HL-60/S4 treated with phorbol 12-myristate 13-acetate at 8.2 ng/mL for 4 days and 3 days (cell line): ENCODE measurements around the gene TXNRD1.

Experiments used
- in situ Hi-C: fragments of 300-500 bp; cut with MboI; formaldehyde crosslinking; loops from 2 replicates; pipeline ENCODE4 v1.15.0; 2022; ENCODE audit warnings: low sequenced_read_pairs

TXNRD1 gene

DNA sequence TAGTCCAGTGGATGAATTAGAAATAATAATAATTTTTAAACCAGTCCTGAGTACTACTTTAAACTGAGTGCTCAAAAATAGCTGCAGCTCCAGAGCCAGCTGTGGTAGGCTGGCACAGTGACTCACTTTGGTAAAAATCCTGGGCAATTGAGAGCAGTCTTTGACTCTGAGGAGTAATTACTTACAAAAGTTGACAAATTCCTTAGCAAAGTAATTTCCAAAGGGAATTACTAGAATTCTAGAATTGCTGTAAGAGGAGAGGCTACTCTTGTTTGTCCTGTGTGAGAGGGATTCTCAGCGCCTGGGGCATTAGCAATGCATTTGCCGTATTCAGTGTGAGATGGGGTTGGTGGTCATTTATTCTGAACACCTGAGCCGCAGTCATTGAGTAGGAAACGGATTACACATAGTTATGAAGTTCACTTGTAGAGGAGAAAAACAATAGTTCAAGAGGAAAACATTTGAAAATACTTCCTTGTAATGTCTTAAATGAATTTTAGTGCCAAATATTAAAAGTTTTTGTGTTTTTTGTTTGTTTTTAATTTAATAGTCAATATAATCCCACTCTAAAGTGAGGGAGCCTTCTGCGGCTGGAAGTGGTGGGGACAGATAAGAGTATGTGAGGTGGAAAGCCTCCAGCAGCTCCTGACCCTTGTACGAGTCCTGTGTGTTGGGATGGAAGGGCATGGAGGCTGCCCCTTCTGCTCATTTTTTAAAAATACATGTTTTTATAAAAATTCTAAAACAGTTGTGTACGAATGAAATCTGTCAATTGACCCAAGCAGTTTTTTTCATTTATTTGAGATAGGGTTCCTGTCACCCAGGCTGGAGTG lies 129.9 kb downstream of the TXNRD1 start:
- in situ Hi-C loops, result no loop called here

DNA sequence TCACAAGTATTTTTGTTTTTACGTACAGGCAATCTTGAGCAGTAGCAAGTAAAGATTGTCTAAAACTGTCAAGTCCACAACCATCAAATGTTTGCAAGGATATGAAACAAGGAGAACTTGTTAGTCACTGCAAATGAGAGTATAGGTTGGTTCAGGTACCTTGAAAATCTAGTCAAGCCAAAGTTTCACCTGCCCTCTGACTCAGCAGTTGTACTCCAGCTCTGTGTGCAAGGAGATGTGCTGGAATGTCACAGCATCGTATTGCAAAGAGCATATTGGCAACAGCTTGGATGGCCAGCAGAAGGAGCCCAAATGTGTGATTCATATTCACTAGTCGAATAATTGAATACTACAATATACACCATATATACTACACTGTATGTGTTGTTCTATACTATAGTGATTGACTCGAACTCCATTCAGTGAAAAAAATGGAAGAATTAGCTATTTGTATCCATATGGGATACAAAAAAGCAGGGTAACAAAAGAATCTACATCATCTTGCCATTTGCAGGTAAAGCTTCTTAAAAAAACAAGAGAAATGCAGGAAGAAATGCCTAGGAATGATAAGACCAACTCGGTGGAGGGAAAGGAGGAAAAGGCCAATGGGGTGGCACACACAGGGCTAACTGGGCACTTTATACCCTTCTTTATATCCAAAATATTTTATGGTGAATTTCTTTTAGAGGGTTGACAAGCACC lies 131.9 kb downstream of the TXNRD1 start:
- in situ Hi-C loops, result no loop called here

DNA sequence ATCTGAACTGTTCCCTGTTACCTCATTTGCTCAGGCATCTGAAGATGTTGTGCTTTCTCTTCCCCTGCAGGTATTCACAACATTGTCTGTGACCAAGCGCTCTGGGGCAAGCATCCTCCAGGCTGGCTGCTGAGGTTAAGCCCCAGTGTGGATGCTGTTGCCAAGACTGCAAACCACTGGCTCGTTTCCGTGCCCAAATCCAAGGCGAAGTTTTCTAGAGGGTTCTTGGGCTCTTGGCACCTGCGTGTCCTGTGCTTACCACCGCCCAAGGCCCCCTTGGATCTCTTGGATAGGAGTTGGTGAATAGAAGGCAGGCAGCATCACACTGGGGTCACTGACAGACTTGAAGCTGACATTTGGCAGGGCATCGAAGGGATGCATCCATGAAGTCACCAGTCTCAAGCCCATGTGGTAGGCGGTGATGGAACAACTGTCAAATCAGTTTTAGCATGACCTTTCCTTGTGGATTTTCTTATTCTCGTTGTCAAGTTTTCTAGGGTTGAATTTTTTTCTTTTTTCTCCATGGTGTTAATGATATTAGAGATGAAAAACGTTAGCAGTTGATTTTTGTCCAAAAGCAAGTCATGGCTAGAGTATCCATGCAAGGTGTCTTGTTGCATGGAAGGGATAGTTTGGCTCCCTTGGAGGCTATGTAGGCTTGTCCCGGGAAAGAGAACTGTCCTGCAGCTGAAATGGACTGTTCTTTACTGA lies 132.9 kb downstream of the TXNRD1 start:
- in situ Hi-C loops, result no loop called here

DNA sequence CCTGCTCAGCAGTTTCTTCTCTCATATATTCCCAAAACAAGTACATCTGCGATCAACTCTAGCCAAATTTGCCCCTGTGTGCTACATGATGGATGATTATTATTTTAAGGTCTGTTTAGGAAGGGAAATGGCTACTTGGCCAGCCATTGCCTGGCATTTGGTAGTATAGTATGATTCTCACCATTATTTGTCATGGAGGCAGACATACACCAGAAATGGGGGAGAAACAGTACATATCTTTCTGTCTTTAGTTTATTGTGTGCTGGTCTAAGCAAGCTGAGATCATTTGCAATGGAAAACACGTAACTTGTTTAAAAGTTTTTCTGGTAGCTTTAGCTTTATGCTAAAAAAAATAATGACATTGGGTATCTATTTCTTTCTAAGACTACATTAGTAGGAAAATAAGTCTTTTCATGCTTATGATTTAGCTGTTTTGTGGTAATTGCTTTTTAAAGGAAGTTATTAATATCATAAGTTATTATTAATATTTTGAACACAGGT lies 133.5 kb downstream of the TXNRD1 start:
- in situ Hi-C loops, result no loop called here

DNA sequence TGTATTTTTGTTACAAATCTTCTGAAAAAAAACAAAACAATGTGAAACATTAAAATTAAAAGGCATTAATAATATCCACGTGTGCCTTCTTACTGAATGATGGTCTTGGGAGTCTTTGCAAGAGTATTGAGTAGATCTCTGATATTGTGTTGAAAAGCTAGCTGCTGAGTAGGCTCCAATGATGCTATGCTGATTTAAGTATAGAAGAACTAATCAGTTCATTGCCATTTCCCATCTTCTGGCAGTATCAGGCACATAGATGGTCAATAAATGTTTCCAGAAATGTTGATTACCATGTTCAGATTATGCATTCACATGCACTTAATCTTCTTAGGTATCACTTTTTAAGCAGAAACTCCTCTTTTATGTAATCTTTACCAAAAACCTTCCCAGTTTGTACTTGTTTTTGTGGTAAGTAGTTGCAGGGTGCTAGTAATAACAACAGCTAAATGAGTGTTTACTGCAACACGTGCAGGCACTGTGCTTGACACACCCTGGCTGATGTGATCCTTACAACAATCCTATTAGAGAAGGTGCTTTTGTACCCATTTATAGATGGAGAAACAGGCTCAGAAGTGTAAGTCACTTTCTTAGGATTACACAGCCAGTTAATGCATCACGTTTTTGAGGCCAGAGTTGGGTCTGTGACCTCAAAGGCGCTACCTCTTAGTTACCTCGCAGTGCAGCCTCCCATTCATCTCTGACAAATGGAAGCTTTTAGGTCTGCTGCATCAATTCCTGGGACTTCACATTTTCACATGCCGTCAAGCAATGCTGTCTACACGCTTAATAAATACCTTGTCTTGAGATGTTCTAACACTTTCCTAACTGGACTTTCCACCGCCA lies 134.9 kb downstream of the TXNRD1 start:
- in situ Hi-C loops, result loop anchor here (25.0 kb wide), 1 partner anchor 138 kb away; the partner anchor contains the start of gene TXNRD1

DNA sequence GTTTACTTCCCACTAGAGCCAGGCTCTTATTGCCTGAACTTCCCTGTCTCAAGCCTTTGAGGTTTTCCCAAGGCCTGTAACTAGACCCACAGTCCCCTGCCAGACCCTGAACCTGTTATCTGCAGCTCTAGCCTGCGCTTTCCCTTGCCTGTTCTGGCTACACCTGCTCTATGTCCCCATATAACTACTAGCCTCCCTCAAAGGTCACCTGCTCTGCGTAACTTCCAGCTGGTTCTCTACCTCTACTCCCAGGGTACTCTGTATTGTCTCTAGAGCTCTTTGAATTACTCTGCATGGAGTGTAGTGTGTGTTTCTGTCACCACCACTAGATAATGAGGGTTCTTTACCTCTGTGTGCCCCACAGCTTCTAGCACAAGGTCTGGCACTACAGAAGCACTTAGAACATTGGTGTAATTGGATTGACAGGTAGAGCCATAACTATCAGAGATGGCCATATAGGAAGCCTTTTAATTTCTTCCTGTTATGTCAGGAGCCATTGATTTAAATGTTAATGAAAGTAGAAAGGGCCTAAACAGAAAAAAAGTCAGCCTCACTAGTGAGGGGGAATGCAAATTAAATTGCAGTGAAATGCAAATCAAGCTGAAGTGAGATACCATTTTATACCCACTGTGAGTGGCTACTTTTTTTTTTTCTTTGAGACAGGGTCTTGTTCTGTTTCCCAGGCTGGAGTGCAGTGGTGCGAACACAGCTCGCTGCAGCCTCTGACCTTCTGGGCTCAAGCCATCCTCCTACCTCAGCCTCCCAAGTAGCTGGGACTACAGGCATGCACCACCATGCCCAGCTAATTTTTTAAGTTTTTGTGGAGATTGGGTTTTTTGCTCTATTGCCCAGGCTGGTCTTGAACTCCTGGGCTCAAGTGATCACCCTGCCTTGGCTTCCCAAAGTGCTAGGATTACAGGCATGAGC lies 135.7 kb downstream of the TXNRD1 start:
- in situ Hi-C loops, result loop anchor here (25.0 kb wide), 1 partner anchor 139 kb away; the partner anchor contains the start of gene TXNRD1

DNA sequence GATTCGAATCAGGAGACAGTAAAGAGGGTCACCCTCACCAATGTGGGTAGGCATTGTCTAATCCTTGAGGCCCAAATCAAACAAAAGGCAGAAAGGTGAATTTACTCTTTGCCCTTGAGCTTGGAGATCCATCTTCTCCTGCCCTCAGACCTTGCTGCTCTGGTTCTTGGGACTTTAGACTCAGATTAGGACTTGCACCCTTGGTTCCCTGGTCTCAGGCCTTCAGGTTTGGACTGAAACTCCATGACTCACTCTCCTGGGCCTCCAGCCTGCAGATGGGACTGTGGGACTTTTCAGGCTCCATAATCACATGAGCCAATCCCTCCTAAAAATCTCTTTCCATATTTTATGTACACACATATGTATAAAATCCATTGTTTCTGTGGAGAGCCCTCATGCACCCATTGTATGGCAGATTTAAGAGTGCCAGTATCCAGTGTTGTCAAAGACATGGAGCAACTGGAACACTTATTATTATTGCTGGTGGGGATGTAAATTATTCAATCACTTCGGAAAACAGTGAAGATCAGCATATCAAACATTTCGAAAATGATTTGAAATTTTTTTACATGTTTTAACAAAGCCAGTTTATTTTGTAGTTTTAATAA lies 136.6 kb downstream of the TXNRD1 start:
- in situ Hi-C loops, result loop anchor here (25.0 kb wide), 1 partner anchor 140 kb away; the partner anchor contains the start of gene TXNRD1

DNA sequence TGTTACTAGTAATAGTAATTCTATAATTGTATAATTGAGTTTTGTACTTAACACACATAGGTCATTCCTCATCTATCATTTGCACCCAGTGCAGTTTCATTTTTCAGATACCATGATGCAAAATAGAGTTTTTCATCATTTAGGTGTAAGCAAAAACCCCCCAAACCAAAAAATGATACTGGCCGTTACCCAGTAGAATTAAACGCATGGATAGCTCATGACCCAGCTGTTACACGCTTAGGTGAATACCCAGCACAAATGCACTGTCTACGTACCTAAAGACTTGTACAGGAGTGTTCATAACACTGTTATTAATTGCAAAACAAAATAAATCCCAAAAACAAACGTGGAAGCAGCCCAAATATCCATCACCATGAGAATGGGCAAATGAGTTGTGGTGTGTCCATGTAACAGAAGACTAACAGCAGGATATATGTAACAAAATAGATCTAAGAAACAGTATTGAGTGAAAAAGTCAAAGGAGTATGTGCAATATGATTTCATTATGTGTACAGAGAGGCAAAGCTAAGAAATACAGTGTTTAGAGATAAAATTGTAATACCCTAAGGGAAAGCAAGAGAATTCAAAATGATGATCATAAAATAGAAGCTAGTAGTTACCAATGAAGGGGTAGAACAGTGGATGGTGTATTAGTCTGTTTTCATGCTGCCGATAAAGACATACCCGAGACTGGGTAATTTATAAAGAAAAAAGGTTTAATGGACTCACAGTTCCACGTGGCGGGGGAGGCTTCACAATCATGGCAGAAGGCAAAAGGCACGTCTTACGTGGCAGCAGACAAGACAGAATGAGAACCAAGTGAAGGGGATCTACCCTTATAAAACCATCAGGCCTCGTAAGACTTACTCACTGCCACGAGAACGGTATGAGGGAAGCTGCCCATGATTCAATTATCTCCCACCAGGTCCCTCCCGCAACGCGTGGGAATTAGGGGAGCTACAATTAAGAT lies 137.7 kb downstream of the TXNRD1 start:
- in situ Hi-C loops, result loop anchor here (25.0 kb wide), 1 partner anchor 141 kb away; the partner anchor contains the start of gene TXNRD1

DNA sequence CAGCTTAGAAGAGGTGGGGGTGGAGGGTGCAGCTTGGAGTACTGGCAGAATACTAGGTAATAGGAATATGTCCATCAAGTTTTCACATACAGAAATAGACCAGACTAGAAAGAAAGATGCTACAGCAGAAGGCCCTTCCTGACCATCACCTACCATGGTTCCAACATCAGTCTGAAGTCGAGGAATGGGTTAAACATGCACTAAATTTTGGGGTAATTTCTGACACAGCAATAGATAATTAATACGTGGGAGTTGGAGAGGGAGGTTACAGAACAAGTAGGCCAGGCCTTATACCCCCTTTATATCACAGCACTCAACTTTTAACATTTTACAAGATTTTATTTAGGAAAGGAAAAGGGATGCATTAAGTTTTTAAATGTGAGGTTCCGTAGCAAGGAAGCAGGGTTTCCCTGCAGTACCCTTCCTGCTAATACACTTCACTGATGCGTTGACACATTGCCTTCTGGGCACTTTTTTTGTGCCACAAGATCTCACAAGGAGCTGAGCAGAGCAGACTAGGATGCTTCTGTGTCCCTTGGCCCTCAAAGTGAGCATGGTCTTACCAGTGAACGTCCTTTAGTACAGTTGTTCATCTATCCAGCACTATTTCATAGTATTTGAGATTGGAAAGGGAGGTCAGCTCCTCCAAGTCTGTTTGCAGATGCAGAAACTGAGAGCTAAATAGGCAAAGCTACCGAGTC lies 138.7 kb downstream of the TXNRD1 start:
- in situ Hi-C loops, result loop anchor here (25.0 kb wide), 1 partner anchor 142 kb away; the partner anchor contains the start of gene TXNRD1

DNA sequence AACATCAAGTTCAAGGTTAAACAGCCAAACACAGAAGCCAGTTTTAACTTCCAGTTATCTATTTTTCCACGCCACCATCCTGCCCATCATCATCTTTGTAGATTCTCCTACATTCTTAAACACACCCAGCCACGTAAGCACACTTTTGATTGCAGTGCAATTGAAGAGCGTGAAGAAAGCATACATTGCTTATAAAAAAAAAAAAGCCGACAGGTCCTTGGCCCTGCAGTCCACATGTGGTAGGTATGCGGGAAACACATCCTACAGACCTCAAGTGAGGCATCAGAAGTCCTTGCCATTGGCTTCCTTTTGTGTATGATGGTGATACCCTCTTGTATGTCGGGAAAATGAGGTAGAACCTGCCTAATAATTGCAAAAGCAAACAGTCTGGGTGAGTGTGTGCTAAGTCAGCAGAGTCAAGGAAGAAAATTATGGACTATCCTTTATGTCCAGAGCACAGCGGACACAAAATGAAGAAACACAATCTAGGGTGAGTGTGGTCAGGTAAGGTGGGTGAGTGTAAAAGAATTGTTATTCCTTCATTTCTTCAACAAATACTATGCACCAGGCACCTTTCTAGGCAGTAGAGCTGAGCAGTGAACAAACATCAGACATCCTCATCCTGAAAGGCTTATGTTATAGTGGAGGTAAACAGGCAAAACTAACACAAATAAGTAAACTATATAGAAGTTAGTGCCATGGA lies 139.4 kb downstream of the TXNRD1 start:
- in situ Hi-C loops, result loop anchor here (25.0 kb wide), 1 partner anchor 143 kb away; the partner anchor contains the start of gene TXNRD1

DNA sequence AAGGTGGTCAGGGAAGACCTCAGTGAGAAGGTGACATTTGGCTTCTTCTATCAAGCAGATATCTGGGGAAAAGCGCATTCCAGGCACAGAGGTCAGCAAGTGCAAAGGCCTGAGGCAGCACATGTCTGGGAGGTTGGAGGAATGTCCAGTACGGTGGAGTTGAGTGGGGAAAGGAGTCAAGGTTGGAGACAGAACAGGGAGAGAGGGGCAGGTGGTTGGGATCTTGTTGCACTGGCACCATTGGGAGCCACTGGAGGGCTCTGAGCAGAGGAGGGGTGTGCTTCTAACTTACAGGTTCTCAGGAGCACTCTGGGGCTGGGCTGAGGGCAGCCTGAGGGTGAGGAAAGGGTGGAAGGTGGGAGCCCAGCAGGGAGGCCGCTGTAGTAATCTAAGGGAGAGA lies 140.1 kb downstream of the TXNRD1 start:
- in situ Hi-C loops, result loop anchor here (25.0 kb wide), 1 partner anchor 143 kb away; the partner anchor contains the start of gene TXNRD1

DNA sequence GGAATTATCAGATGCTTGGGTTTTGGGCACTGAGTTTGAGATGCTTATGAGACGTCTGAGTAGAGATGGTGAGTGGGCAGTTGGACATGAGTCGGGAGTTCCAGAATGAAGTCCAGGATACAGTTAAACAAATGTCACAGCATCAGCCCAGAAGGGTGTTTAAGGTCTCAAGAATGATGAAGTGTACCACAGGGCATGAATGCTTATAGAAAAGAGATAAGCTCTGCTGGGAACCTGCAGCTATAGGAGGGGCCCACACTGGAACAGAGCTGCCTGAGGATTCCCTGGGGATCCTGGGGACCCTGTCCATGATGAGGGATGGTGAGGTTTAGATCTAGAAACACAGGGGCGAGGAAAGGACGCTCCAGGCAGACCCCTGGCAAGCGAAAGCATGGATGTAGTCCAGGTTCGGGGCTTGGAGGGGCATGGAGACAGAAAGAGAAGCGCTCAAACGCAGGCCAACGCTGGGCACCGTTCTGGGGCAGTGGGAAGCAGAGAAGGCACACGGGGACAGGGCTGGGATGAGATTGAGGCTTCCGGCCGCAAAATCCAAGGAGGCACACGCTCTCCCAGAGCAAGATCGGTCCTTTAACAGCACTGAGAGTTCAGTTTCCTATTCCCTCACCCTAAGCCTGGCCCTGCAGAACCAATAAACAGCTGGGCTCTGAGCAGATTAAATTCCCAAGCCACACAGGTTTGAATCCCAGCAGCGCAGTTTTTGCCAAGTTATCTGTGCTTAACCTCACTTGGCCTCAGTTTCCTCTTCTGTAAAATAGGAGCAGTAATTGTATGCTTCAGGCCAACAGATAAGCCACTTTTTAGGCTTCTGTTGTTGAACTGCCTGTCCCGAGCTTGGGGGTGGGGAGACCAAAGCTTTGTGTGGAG lies 140.9 kb downstream of the TXNRD1 start:
- in situ Hi-C loops, result loop anchor here (25.0 kb wide), 1 partner anchor 144 kb away; the partner anchor contains the start of gene TXNRD1

DNA sequence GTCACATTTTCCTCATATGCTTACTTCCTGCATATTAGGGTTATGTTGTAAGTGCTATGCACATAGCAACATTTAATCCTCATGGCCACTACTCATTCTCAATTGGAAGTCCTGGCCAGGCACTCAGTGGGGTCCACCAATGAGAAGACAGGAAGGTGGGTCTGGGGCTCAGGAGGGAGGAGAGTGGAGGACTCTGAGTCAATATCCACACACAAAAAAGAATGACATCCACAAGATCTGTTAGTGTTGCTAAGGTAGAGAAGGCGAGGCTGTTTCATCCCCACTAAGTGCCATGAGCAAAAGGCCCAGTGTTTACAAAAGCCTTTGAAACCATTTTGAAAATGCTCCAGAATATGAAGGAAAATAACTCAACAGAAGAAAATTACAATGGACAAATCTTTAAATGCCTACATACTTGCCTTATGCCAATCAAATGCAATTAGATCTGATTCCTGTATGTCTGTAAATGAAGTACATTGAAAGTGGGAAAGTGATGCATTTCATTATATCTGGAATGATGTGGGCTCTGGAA lies 141.9 kb downstream of the TXNRD1 start:
- in situ Hi-C loops, result loop anchor here (25.0 kb wide), 1 partner anchor 145 kb away; the partner anchor contains the start of gene TXNRD1

DNA sequence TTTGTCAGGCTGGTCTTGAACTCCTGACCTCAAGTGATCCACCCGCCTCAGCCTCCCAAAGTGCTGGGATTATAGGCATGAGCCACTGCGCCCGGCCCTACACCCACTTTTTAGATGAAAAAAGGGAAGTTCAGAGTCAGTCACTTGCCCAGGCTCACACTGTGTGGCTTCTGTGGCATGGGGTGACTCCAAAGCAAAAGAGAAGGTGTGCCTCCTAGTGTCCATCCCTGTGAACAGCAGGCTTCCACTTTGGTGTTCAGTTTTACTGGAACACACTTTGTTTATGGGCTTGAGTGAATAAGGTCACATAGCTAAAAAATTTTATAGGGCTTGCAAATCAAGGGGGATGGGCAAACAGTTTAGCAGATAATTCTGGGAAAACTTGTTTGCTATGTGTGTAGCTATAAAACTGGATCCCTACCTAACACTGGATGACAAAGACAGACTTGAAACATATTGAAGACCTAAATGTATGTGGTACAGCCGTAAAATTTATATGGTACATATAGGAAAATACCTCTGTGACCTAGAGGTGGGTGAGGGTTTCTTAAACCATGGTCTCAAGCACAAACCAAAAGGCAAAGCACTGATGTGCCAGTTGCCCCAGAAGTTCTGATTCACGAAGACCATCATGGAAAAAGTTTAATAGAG lies 142.9 kb downstream of the TXNRD1 start:
- in situ Hi-C loops, result loop anchor here (25.0 kb wide), 1 partner anchor 146 kb away; the partner anchor contains the start of gene TXNRD1
